GF-D8 (cell line): ENCODE results near the gene ANXA2.
"Not testable (repeated sequence)": the region's sequence is repeated elsewhere in the genome, so short reads cannot be mapped to it uniquely, and the experiment has no call there.

Experiments
- DNase-seq: peaks from one replicate; lab custom pipeline; 2025; lab: John Stamatoyannopoulos, UW

The ANXA2 gene

GRCh38 chr15:60397772-60398445 is at the start of gene ANXA2:
Gene ANXA2, minus strand, starts transcription at chr15:60397986. Its CDS starts 11,911 bp downstream, at chr15:60386075.
- no peak for DNase-seq

- no peak for DNase-seq
Observed at GRCh38 chr15:60444289-60444912, 46.6 kb upstream of the ANXA2 start.

GRCh38 chr15:60442763-60443162 is 45.0 kb upstream of the ANXA2 start:
- no peak for DNase-seq

- DNase-seq: no peak
Observed at GRCh38 chr15:60442031-60442650, 44.4 kb upstream of the ANXA2 start.

- DNase-seq: no peak
Observed at GRCh38 chr15:60441331-60441730, 43.5 kb upstream of the ANXA2 start.

- DNase-seq: no peak
Observed at GRCh38 chr15:60438646-60439045, 40.9 kb upstream of the ANXA2 start.

GRCh38 chr15:60428935-60429334 is 31.1 kb upstream of the ANXA2 start:
- DNase-seq: no peak

- DNase-seq: no peak
Observed at GRCh38 chr15:60426870-60427508, 29.2 kb upstream of the ANXA2 start.

- DNase-seq: no peak
Observed at GRCh38 chr15:60425461-60425860, 27.7 kb upstream of the ANXA2 start.

- DNase-seq: no peak
Observed at GRCh38 chr15:60424006-60424405, 26.2 kb upstream of the ANXA2 start.

- DNase-seq: no peak
Observed at GRCh38 chr15:60423537-60423936, 25.8 kb upstream of the ANXA2 start.

- no peak for DNase-seq
Observed at GRCh38 chr15:60421544-60421943, 23.8 kb upstream of the ANXA2 start.

GRCh38 chr15:60420203-60420716 is 22.5 kb upstream of the ANXA2 start:
- DNase-seq: no peak

GRCh38 chr15:60419753-60420152 is 22.0 kb upstream of the ANXA2 start:
- DNase-seq: no peak

- DNase-seq: no peak
Observed at GRCh38 chr15:60418096-60418495, 20.3 kb upstream of the ANXA2 start.

- no peak for DNase-seq
Observed at GRCh38 chr15:60417112-60417511, 19.3 kb upstream of the ANXA2 start.

GRCh38 chr15:60416484-60416883 is 18.7 kb upstream of the ANXA2 start:
- no peak for DNase-seq

- no peak for DNase-seq
Observed at GRCh38 chr15:60414016-60414682, 16.4 kb upstream of the ANXA2 start.

- no peak for DNase-seq
Observed at GRCh38 chr15:60413231-60413824, 15.5 kb upstream of the ANXA2 start.

GRCh38 chr15:60412807-60413206 is 15.0 kb upstream of the ANXA2 start:
- not testable (repeated sequence) for DNase-seq

GRCh38 chr15:60411774-60412425 is 14.1 kb upstream of the ANXA2 start:
- no peak for DNase-seq
